HepG2 (cell line): ENCODE results near the gene JPH4. TPM values are rescaled to one million over a fixed set of nuclear protein-coding genes. Genes with fewer than 3 reads are reported as not detected.

Source experiments
- ATAC-seq: fragments of 200-7000 bp; cut with Tn5 transposase; 3 replicates; pipeline ENCODE4 v1.9.1; 2020; ENCODE audit warnings: mild to moderate bottlenecking, moderate library complexity
- BruUV-seq: library from RNA; stranded (reverse); fragments of 400-500 nt; replicated peaks from 2 replicates; lab custom pipeline; 2021; lab: Mats Ljungman, UMichigan
- CTCF ChIA-PET: fragments of 300-600 bp; formaldehyde crosslinking; extraction: SDS; loops from one replicate; lab custom pipeline; 2021; ENCODE audit warnings: low total read pairs, inconsistent platforms, low intra/inter-chr PET ratio; lab: Yijun Ruan, JAX
- POLR2A ChIA-PET: fragments of 350-600 bp; sonication (Branson Sonifier 250); formaldehyde crosslinking; loops from one replicate; lab custom pipeline; 2020; ENCODE audit warnings: antibody characterized with exemption, inconsistent platforms; lab: Yijun Ruan, JAX
- DNase-seq: peaks from one replicate; pipeline ENCODE4 v3.0.0-alpha.2; 2015; ENCODE audit warnings: low spot score
- FAIRE-seq: peaks from 3 replicates; lab custom pipeline; 2011; peaks lifted over from hg19 to GRCh38; lab: Jason Lieb, UNC
- H2AFZ ChIP-seq: one replicate; pipeline ENCODE4 v1.6.1; 2011; ENCODE audit warnings: low read length, inconsistent platforms
- H3K27ac ChIP-seq: fragments of 300-600 bp; 3 replicates; pipeline ENCODE4 v1.8.0; 2011; ENCODE audit warnings: mixed run types, mild to moderate bottlenecking, mixed read lengths, low read length, inconsistent platforms; ENCODE audit not compliant: insufficient read depth; ENCODE audit errors: extremely low read length
- H3K27me3 ChIP-seq, 2 experiments: fragments of 200-600 bp in 1 of 2; 2 replicates in 1 of 2; 3 replicates in 1 of 2; pipeline versions ENCODE4 v1.6.0 to v1.8.0; 2011; ENCODE audit warnings: low read length in 2 of 2, mild to moderate bottlenecking in 2 of 2, moderate library complexity in 2 of 2, inconsistent platforms in 1 of 2; ENCODE audit not compliant: insufficient read depth in 2 of 2, control insufficient read depth in 1 of 2
- H3K36me3 ChIP-seq, 2 experiments: fragments of 200-600 bp in 1 of 2; replicated peaks in 1 of 2; 2 replicates in 1 of 2; 3 replicates in 1 of 2; pipeline versions ENCODE4 v1.5.1 to v1.8.0; 2011; ENCODE audit warnings: low read length in 2 of 2, inconsistent platforms in 1 of 2; ENCODE audit not compliant: insufficient read depth in 2 of 2, control insufficient read depth in 1 of 2
- H3K4me1 ChIP-seq: 2 replicates; pipeline ENCODE4 v1.5.1; 2012; ENCODE audit warnings: low read length, inconsistent platforms; ENCODE audit not compliant: insufficient read depth
- H3K4me2 ChIP-seq: 2 replicates; pipeline ENCODE4 v1.6.0; 2011; ENCODE audit warnings: low read depth, low read length, inconsistent platforms
- H3K4me3 ChIP-seq, 3 experiments: fragments of 200-600 bp in 1 of 3; sonication (generic), shearing (Covaris generic) in 1 of 3; replicated peaks in 1 of 3; 2 replicates each; pipeline ENCODE4 v1.5.1; 2011 to 2016; ENCODE audit warnings: low read length in 3 of 3, inconsistent platforms in 2 of 3, low read depth in 2 of 3, mild to moderate bottlenecking in 2 of 3, control low read depth in 1 of 3, mixed read lengths in 1 of 3; ENCODE audit not compliant: insufficient read depth in 1 of 3
- H3K79me2 ChIP-seq: one replicate; pipeline ENCODE4 v1.6.1; 2011; ENCODE audit warnings: low read length, inconsistent platforms; ENCODE audit not compliant: insufficient read depth
- H3K9ac ChIP-seq: 2 replicates; pipeline ENCODE4 v1.6.0; 2011; ENCODE audit warnings: mild to moderate bottlenecking, low read depth, low read length, inconsistent platforms; ENCODE audit not compliant: insufficient read depth
- H3K9me3 ChIP-seq: 2 replicates; pipeline ENCODE4 v1.5.1; 2012; ENCODE audit warnings: mild to moderate bottlenecking, low read length
- H4K20me1 ChIP-seq: 2 replicates; pipeline ENCODE4 v1.6.0; 2011; ENCODE audit warnings: inconsistent platforms, mild to moderate bottlenecking, low read length, moderate library complexity; ENCODE audit not compliant: insufficient read depth
- GATAD2A ChIP-seq: IDR thresholded peaks from 2 replicates; pipeline ENCODE4 v1.6.1; 2016
- HNRNPK ChIP-seq: fragments of 200-400 bp; formaldehyde crosslinking; IDR thresholded peaks from 2 replicates; pipeline ENCODE4 v1.6.1; 2018; ENCODE audit warnings: low read length, low read depth, moderate library complexity, mild to moderate bottlenecking; ENCODE audit not compliant: poor library complexity, severe bottlenecking
- NR2F6 ChIP-seq, 2 experiments: IDR thresholded peaks; 2 replicates each; pipeline ENCODE4 v1.6.1; 2016; ENCODE audit warnings: antibody characterized with exemption in 1 of 2, mild to moderate bottlenecking in 1 of 2
- PCBP1 ChIP-seq: fragments of 200-400 bp; formaldehyde crosslinking; IDR thresholded peaks from 2 replicates; pipeline ENCODE4 v1.6.1; 2017; ENCODE audit warnings: mild to moderate bottlenecking, low read depth, low read length, borderline replicate concordance
- PITX1 ChIP-seq: sonication (generic); formaldehyde crosslinking; IDR thresholded peaks from 2 replicates; pipeline ENCODE4 v1.5.1; 2020; ENCODE audit warnings: mild to moderate bottlenecking, missing genetic modification reagents
- PRMT3 ChIP-seq: sonication (generic); formaldehyde crosslinking; IDR thresholded peaks from 2 replicates; pipeline ENCODE4 v1.8.1; 2022; ENCODE audit warnings: low read depth, mild to moderate bottlenecking, moderate library complexity, missing genetic modification reagents, borderline replicate concordance
- SPEN ChIP-seq: sonication (generic); formaldehyde crosslinking; IDR thresholded peaks from 2 replicates; pipeline ENCODE4 v1.5.1; 2020; ENCODE audit warnings: low read depth, mild to moderate bottlenecking, missing genetic modification reagents
- ZIK1 ChIP-seq: sonication (generic); formaldehyde crosslinking; IDR thresholded peaks from 2 replicates; pipeline ENCODE4 v1.5.0; 2020; ENCODE audit warnings: mild to moderate bottlenecking, low read depth, missing genetic modification reagents, borderline replicate concordance
- ZNF530 ChIP-seq: sonication (generic); formaldehyde crosslinking; IDR thresholded peaks from 2 replicates; pipeline ENCODE4 v1.5.0; 2020; ENCODE audit warnings: low read depth, mild to moderate bottlenecking, missing genetic modification reagents
- WGBS: methylation state at CpG from one replicate; pipeline ENCODE4 v1.1.6; 2017; ENCODE audit warnings: low lambda C conversion rate; 5-methylcytosine and 5-hydroxymethylcytosine counted together
- in situ Hi-C: cut with HindIII; loops from 2 replicates; pipeline ENCODE4 v1.10.0; 2017; ENCODE audit warnings: low pct_unique_long_range_greater_than_20kb; ENCODE audit not compliant: extremely low pct_ligation_motif_present
- intact Hi-C: fragments of 100-400 bp; cut with micrococcal nuclease; formaldehyde crosslinking; loops from one replicate; pipeline ENCODE4 v1.10.0; 2022; ENCODE audit not compliant: unreplicated experiment
- polyA plus RNA-seq, 8 experiments: library from polyadenylated mRNA; depleted of rRNA in 3 of 8; stranded (reverse) in 7 of 8; unstranded in 1 of 8; fragments of >200 nt; fragmentation: Illumina TruSeq in 4 of 8; extraction: Trizol in 4 of 8; gene quantifications; 2 replicates each; pipeline versions ENCODE4 v1.2.1 to v1.2.3, GENCODE V29; 2011 to 2016; ENCODE audit warnings: low read depth in 4 of 8, missing spikeins in 1 of 8, mixed read lengths in 1 of 8; ENCODE audit not compliant: insufficient read depth in 1 of 8
- total RNA-seq, 5 experiments: library from RNA; depleted of rRNA; stranded (reverse); fragments of >200 nt; fragmentation: Illumina TruSeq; extraction: Trizol; gene quantifications; 2 replicates each; pipeline ENCODE4 v1.2.3, GENCODE V29; 2016; ENCODE audit warnings: low read depth in 1 of 5
- TF ChIP-seq, protein P1 (sequence below): sonication (generic); formaldehyde crosslinking; IDR thresholded peaks from 2 replicates; pipeline ENCODE4 v1.4.0; 2020; ENCODE audit warnings: mild to moderate bottlenecking, missing genetic modification reagents

JPH4 gene
- total and polyA plus RNA-seq, 2 of the 13 experiments (the other 11 are each of a cell fraction or from before 2014, with no cell fraction given), result 0.08 to 0.22 TPM

DNA sequence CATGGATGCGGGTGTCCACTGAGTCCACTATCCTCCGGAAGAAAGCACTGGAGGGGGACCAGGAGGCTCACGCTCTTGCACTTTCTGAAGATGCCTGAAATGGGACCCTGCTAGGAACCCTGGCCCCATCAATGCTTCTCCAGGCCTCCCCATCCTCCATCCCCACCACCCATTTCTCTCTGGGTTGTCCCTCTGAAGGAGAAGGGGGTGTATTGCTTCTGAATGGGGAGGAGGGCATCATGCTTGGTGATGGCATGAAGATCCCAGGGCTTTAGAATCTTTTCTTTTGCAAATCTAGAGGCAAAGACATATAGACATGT, 681 bp upstream of the JPH4 start:
- Histone ChIP-seq H2AFZ (no peak overlapping the region), H3K79me2 (no peaks in the 10 kb centered on the region), H3K36me3 (no peaks in the 10 kb centered on the region), H3K4me3 (no peak overlapping the region), H4K20me1 (no peaks in the 10 kb centered on the region), H3K9me3 (no peaks in the 10 kb centered on the region), H3K27me3 (no peaks in the 10 kb centered on the region), H3K4me2 (no peak overlapping the region), H3K4me1 (peaks cover 39% of the 10 kb centered on the region), H3K27ac (peak overlapping the region; percentile 78), H3K9ac (no peak overlapping the region)
- BruUV-seq, result no TSS peak
- POLR2A ChIA-PET, result interaction anchor here (1.3 to 8.8 kb wide), 4 partner anchors 7 to 57 kb away, joined by 4 to 924 read pairs (median 60); partner anchors contain the start of genes AP1G2 and DHRS2
- CTCF ChIA-PET, result interaction anchor here (1.7 kb wide), 1 partner anchor 11 kb away, joined by 3 read pairs; no protein-coding TSS in a partner anchor
- TF ChIP-seq HNRNPK, result peak; percentile 20
- no peak for TF ChIP-seq NR2F6 (IDR thresholded peaks at IDR 0.05)
- TF ChIP-seq NR2F6 (CRISPR knock-in tag; IDR thresholded peaks at IDR 0.05), result no peak
- 0 out of 2 replicates have a peak, but pooled peaks have one; percentile 20 for TF ChIP-seq PITX1 (CRISPR knock-in tag)
- TF ChIP-seq PRMT3 (CRISPR knock-in tag), result no peak
- peak; percentile 27 for DNase-seq
- ATAC-seq, result no peak
- in situ Hi-C loops, result no loop called here
- intact Hi-C loops, result no loop called here
- 72% methylated on average over 3 of the region's 3 CpGs for WGBS
- no peak for FAIRE-seq

DNA sequence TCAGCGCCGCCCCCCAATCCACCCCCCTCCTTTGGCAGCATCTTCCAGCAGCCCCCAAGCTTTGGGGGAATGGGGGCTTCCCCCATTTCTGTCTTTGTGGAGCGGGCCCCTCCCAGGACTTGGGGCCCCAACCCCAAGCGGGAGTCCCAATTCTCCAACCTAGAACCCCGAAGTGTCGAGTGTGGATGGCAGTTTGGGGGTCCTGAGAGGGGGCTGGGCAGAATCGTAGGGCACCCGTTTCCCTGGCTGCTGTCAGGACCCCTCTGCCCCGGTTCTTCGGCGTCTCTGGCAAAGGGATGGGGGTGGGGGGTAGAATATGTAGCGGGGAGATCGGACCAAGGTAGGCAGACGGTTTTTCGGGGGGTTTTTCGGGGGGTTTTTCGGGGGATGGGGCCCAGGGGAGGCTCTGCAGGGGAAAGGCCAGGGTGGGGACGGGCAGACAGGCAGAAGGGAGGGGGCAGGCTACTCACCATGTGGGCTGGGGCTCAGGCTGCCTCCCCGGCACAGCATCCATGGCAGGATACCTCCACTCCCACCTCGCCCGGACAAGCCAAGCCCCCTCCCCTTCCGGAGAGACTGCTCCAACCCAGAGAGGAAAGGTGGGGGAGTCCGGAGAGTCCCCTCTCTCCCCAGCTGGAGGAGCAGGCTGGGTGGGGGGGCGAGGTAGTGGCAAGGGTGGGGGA, 739 bp downstream of the JPH4 start:
- in situ Hi-C loops (no loop called here), intact Hi-C loops (no loop called here)
- peaks cover 45% of the 10 kb centered on the region for H3K4me1 ChIP-seq
- no peaks in the 10 kb centered on the region for H3K79me2 ChIP-seq
- no peaks in the 10 kb centered on the region for H4K20me1 ChIP-seq
- no peaks in the 10 kb centered on the region for H3K36me3 ChIP-seq
- no peak overlapping the region for H3K27ac ChIP-seq
- POLR2A ChIA-PET, result interaction anchor here (8.8 kb wide), 1 partner anchor 59 kb away, joined by 924 read pairs; the partner anchor contains the start of gene DHRS2
- H3K9me3 ChIP-seq, result no peaks in the 10 kb centered on the region
- no peaks in the 10 kb centered on the region for H3K27me3 ChIP-seq
- TF ChIP-seq PCBP1, result 0 out of 2 replicates have a peak, but pooled peaks have one; percentile 63
- TF ChIP-seq SPEN (CRISPR knock-in tag), result no peak
- peak; percentile 19 for TF ChIP-seq HNRNPK
- TF ChIP-seq, protein P1, sequence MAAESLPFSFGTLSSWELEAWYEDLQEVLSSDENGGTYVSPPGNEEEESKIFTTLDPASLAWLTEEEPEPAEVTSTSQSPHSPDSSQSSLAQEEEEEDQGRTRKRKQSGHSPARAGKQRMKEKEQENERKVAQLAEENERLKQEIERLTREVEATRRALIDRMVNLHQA (CRISPR knock-in tag), result no peak
- TF ChIP-seq ZIK1 (CRISPR knock-in tag), result no peak
- TF ChIP-seq GATAD2A, result no peak
- no peak for TF ChIP-seq ZNF530
- no TSS peak for BruUV-seq
- FAIRE-seq (no peak), ATAC-seq (no peak), DNase-seq (no peak)
- H3K4me2 ChIP-seq, result no peak overlapping the region
- no peak overlapping the region for H3K9ac ChIP-seq
- CTCF ChIA-PET, result interaction anchor here (1.7 kb wide), 1 partner anchor 9 kb away, joined by 3 read pairs; no protein-coding TSS in a partner anchor
- WGBS, result 52% methylated on average over 24 of the region's 24 CpGs
- no peak overlapping the region for H2AFZ ChIP-seq
- H3K4me3 ChIP-seq, result no peak overlapping the region
